Measurements from ENCODE around the gene ACVR1B.
A peak's percentile ranks its signal among the peaks of the same experiment; 100 is the strongest.

ACVR1B gene

DNA sequence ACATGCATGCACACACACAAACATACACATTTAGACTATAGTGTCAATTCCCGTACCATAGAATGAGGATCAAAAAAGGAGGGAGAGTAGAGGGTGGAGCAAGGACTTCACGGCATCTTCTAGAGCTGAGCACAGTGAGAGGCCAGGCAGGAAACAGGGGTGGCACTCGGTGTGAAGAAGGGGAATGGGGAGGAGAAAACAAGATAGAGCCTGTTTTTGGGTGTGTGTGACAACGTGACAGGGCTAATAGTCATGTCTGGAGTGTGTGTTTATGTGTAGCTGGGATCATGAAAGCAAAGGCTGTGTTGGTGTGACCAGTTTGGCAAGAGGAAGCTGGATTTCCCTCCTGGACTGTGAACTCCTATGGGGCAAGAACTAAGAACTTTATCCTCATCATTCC is 9.9 kb upstream of the ACVR1B start:
- no peak for DNase-seq (ENCODE audit: low read depth)
- no peak overlapping the region for H3K4me3 ChIP-seq (ENCODE audit: low read depth, low read length)

- no peak for DNase-seq (ENCODE audit: low read depth)
- no peak overlapping the region for H3K4me3 ChIP-seq (ENCODE audit: low read depth, low read length)
Observed at GRCh38 chr12:51942056-51942455, 9.4 kb upstream of the ACVR1B start.

GRCh38 chr12:51942501-51943000 is 8.9 kb upstream of the ACVR1B start:
- DNase-seq (ENCODE audit: low read depth): no peak
- H3K4me3 ChIP-seq (ENCODE audit: low read depth, low read length): no peak overlapping the region

- H3K4me3 ChIP-seq (ENCODE audit: low read depth, low read length): no peak overlapping the region
- DNase-seq (ENCODE audit: low read depth): no peak
Observed at GRCh38 chr12:51943346-51943745, 8.2 kb upstream of the ACVR1B start.

DNA sequence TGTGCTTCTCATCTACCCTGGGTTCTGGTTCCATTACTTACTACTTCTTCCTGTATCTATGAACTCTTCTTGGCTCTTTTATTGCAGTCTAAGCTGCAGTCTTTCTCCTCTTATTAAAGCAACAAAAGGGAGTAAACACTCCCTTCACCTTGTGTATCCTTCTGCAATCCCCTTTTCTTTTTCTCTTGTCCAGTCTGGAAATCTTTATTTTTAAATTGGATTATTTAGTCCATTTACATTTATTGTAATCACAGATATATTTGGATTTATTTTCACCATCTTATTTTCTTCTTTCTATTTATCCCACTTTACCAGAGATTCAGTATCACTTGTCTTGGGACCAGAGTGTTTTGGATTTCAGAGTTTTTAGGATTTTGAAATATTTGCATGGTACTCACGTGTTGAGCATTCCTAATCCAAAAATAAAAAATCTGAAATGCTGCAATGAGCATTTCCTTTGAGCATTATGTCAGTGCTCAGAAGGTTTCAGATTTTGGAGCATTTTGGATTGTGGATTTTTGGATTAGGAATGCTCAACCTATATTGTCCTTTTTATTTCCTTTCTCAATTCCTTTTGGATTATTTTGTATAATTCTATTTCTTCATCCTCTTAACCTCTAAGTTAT is 6.8 kb upstream of the ACVR1B start:
- H3K4me3 ChIP-seq (ENCODE audit: low read depth, low read length): no peak overlapping the region
- DNase-seq (ENCODE audit: low read depth): no peak

GRCh38 chr12:51947246-51947996 is 4.1 kb upstream of the ACVR1B start:
- no peak for DNase-seq (ENCODE audit: low read depth)
- no peak overlapping the region for H3K4me3 ChIP-seq (ENCODE audit: low read depth, low read length)

DNA sequence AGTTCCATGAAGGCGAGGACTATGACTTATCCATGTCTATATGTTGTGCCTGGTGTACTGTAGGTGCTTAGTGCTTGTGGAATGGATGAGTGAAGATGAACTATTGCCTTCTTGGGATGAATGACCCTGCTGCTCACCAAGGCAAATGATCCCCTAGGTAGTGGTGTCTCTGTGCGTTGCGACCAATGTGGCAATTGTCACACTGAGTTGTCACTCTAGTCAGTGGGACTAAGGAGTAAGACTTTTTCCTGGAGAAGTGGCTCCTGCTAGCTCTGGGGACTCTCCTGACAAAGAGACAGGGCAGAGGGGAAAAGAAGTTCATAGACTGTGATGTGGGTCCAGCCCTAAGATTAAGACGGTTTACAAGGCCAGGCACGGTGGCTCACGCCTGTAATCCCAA is 3.4 kb upstream of the ACVR1B start:
- DNase-seq (ENCODE audit: low read depth): no peak
- H3K4me3 ChIP-seq (ENCODE audit: low read depth, low read length): no peak overlapping the region

DNA sequence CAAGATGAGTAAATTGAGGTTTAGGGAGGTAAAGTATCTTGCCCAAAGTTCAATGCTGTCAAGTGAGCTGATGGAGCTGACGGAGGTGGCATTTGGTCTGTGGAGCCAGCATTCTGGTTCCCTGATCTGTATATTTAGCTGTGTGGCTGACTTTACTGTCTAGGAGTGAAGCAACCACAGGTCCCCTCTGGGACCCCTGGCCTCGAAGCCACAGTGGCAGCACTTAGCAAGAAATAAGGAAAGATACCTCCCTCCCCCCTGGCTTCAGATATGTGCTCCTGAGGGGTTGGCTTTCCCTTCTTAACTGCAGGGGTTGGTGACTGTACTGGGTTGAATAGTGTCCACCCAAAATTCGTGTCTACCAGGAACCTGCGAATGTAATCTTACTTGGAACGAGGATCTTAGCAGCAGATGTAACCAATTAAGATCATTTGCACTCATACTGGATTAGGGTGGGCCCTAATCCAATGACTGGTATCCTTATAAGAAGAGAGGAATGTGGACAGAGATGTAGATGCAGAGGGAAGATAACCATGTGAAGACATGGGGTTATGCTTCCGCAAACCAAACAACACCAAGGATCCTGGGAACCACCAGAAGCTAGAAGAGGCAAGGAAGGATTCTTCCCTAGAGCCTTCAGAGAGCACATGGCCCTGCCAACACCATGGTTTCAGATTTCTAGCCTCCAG is 2.0 kb upstream of the ACVR1B start:
- no peak for DNase-seq (ENCODE audit: low read depth)
- no peak overlapping the region for H3K4me3 ChIP-seq (ENCODE audit: low read depth, low read length)

DNA sequence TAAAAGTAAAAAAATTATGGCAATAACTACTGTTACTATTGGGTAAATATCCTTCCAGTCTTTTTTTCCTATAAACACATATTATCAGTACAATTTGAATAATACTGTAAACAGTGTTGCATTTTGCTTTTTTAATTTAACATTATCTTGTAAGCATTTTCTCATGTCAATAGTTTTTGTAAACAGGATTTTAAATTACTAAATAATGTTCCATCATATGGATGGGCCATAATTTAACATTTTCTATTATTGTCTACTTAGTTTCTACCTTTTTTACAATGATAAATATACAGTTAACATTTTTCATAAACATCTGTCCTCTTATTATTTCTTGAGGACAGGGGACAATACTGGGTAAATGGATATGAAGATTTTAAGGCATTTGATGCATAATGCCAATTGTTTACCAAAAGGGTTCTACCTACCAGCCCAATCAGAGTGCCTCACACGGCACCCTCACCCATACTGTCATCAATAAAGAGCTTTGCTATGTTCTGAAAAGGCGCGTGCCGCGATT is 759 bp upstream of the ACVR1B start:
- peak overlapping the region; percentile 63 for H3K4me3 ChIP-seq (ENCODE audit: low read depth, low read length)
- no peak for DNase-seq (ENCODE audit: low read depth)

DNA sequence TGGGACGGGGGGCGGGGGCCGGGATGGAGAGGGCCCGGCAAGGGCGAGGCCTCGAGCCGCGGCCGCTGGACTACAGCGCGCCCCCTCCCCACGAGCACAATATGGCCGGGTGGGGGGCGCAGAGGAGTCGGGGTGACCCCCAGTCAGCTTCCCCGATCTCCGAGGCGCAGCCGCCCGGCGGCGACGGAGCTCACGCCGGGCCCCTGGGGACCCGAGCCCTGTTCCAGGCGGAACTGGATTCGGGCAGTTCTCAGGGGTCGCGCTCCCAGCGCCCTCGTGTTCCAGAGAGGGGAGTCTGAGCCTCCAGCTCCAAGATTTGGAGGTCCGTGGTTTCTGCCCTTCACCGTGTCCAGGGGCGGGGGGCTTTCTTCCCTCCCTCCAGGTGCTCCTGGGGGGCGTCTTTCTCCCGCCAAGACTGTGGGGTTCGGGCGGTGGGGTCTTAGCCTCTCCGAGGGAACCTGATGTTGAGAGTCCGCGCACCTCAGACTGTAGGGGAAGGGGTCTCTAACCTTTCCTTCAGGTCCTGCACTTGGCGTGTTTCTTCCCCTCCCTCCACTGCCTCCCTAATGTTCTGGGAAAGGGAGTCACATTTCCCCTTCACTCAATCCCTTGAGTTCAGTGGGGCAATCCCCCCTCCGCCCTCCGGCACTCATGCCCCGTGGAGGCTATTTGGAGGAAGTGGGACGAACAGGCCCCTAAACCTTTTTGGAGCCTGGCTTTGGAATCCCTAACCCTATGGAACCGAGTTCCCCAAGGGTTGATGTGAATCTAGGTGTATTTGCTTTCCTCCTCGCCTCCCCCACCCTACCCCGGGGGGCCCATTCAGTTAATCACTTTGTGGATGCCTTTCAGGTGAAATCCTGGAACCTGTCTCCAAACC is 584 bp downstream of the ACVR1B start:
- no peak for DNase-seq (ENCODE audit: low read depth)
- peak overlapping the region; percentile 91 for H3K4me3 ChIP-seq (ENCODE audit: low read depth, low read length)

GRCh38 chr12:51953089-51953488 is 1.6 kb downstream of the ACVR1B start:
- no peak for DNase-seq (ENCODE audit: low read depth)
- H3K4me3 ChIP-seq (ENCODE audit: low read depth, low read length): peak overlapping the region; percentile 91

DNA sequence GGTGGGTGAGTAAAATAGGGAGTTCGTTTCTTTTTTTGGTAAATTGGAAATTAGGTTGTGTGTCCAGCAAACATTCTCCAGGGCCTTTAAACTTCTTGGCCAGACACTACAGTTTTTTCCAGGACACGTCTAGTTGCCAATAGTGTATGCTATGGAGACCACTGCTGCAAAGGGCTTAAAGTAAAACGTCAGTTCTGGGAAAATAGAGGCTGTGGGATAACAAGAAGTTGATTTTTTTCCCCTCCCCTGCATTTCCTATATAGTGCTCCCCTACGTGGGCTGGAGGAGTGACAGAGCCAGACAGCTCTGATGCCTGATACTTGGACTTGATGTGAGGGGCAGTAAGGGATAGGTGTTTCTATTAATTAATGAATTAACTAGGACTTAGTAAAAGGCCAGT is 2.4 kb downstream of the ACVR1B start:
- DNase-seq (ENCODE audit: low read depth): no peak
- no peak overlapping the region for H3K4me3 ChIP-seq (ENCODE audit: low read depth, low read length)

DNA sequence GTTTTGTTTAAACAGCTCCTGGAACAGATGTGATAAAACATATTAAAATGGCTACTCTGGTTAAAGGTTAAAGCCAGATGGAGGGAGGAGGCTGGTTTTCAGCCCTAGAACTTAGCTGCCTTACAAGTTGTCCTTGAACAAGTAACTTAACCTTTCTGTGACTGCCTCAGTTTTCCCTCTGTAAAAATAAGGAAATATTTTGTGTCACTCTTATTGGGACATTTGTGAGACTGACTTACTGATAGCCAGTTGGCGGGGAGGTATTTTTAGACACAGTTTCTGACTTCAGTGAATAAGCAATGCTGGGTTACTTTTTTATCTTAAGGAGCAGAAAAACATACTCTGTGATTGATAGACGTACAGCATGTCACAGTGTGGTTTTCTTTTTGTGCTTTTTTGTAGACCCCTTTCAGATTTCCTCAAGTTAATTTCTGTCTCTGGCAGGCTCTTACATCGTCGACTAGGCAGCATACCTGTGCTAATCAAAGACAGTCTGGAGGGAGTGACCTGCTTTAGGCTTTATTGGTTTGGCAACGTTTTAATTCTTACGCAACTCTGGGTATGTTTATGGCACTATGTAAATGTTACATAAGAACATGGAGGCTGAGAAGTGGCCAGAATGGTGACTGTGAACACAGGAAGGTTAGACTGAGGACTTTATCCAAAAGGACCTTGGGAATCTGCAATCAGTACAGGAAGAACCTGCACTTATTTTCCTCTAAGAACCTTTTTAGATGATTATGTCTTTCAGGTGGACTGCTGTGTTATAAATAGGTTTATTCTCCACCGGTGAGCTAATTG is 3.3 kb downstream of the ACVR1B start:
- no peak overlapping the region for H3K4me3 ChIP-seq (ENCODE audit: low read depth, low read length)
- DNase-seq (ENCODE audit: low read depth): no peak

- no peak overlapping the region for H3K4me3 ChIP-seq (ENCODE audit: low read depth, low read length)
- DNase-seq (ENCODE audit: low read depth): no peak
Observed at GRCh38 chr12:51955702-51956101, 4.2 kb downstream of the ACVR1B start.

DNA sequence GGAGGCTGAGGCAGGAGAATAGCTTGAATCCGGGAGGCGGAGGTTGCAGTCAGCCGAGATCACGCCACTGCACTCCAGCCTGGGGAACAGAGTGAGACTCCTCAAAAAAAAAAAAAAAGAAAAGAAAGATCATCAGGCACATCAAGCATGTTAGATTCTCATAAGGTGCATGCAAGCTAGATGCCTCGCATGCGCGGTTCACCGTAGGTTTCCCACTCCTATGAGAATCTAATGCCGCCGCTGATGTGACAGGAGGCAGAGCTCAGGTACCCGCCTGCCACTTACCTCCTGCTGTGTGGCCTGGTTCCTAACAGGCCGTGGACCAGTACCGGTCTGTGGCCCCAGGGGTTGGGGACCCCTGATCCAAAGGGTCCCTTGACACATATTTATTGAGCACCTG is 7.0 kb downstream of the ACVR1B start:
- H3K4me3 ChIP-seq (ENCODE audit: low read depth, low read length): no peak overlapping the region
- no peak for DNase-seq (ENCODE audit: low read depth)

DNA sequence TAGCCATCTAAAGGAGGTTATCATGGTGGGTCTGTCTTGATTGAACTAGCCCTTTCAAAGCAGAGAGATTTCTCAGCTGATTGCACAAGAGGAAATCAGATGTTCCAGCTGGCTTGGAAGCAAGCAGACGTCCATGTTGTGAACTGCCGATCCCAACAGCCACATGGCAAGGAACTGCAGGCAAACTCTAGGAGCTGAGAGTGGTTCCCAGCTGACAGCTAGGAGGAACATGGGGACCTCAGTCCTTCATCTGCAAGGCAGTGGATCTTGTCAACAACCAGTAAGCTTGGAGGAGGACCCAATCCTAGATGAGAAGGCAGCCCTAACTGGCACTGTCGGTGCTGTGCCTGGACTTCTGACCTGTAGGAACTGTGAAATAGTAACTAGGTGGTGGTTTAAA is 7.7 kb downstream of the ACVR1B start:
- DNase-seq (ENCODE audit: low read depth): no peak
- no peak overlapping the region for H3K4me3 ChIP-seq (ENCODE audit: low read depth, low read length)

DNA sequence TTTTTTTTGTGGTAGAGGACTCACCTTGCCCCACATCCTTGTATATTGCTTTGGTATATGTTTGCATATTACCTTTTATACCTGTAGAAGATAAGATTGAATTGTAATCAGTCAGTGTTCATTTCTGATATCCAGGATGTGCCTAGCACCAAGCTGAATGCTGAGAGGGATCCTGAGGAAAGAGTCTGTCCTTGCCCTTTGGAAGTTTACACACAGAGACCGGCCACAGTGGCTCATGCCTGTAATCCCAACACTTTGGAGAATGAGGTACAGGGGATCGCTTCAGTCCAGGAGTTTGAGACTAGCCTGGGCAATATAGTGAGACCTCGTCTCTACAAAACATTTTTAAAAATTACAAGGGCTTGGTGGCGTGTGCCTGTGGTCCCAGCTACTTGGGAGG is 8.4 kb downstream of the ACVR1B start:
- no peak for DNase-seq (ENCODE audit: low read depth)
- H3K4me3 ChIP-seq (ENCODE audit: low read depth, low read length): no peak overlapping the region

DNA sequence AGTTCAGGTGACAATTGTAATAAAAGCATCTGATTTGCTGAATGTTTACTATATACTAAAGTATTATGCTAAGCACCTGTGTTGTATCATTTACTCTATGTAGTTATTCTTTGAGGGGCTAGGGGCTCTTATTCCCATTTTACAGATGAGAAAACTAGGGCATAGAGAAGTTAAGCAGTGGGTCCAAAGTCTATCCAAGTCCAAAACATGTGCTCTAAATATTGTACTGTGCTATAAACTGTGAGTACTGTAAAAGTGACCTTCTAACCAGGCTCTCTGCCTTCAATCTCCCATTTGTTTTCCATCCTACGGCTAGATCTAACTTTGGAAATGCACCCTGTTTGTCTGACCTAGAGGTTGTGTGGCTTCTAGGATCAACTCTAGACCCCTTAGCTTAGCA is 9.0 kb downstream of the ACVR1B start:
- no peak for DNase-seq (ENCODE audit: low read depth)
- no peak overlapping the region for H3K4me3 ChIP-seq (ENCODE audit: low read depth, low read length)

DNA sequence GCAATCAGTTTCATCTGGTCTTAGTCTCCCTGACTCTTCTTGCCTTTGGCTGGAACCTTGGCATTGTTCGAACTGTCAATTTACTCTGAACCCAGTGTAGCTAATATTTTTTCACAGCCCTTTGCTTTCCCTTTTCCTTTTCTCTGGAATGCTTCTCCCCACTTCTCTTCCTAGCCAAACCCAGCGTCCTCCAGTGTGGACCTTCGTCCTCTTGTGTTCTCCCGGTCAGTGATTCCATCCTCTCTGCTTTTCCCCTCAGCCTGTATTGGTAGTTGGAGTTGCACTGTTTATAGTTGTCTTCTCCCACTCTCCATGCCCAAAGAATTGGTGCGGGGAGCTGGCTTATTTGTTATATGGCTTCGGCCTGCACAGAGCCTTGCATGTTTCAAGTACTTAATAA is 9.4 kb downstream of the ACVR1B start:
- H3K4me3 ChIP-seq (ENCODE audit: low read depth, low read length): no peak overlapping the region
- no peak for DNase-seq (ENCODE audit: low read depth)
